H1 (cell line): ENCODE data around the gene ARRDC1. TPM values are rescaled to one million over a fixed set of nuclear protein-coding genes. Genes with fewer than 3 reads are reported as not detected.

Experiments
- CTCF ChIA-PET: fragments of 300-600 bp; sonication (Branson Sonifier 250); formaldehyde crosslinking; loops from one replicate; lab custom pipeline; 2021; ENCODE audit not compliant: partially characterized antibody; lab: Charles Lee
- POLR2A ChIA-PET: fragments of 300-600 bp; sonication (Branson Sonifier 250); formaldehyde crosslinking; loops from one replicate; lab custom pipeline; 2021; ENCODE audit warnings: inconsistent platforms; ENCODE audit not compliant: partially characterized antibody; lab: Charles Lee
- DNase-seq, 2 experiments: peaks; one replicate each; pipeline versions ENCODE4 v3.0.0 to v3.0.0-alpha.2; 2010 to 2022; ENCODE audit warnings: low spot score in 2 of 2, low read depth in 1 of 2, mixed read lengths in 1 of 2
- FAIRE-seq: peaks from 2 replicates; lab custom pipeline; 2011; peaks lifted over from hg19 to GRCh38; lab: Jason Lieb, UNC
- H2AFZ ChIP-seq: 2 replicates; pipeline ENCODE4 v1.8.1; 2012; ENCODE audit warnings: low read length, inconsistent platforms
- H2AK5ac ChIP-seq: 2 replicates; pipeline ENCODE4 v1.6.1; 2013; ENCODE audit warnings: low read depth, low read length
- H2BK120ac ChIP-seq: replicated peaks from 2 replicates; pipeline ENCODE3; 2013; ENCODE audit warnings: low read depth, low read length, inconsistent platforms
- H2BK12ac ChIP-seq: 2 replicates; pipeline ENCODE4 v1.6.1; 2013; ENCODE audit warnings: low read depth, low read length
- H2BK15ac ChIP-seq: 2 replicates; pipeline ENCODE4 v1.6.1; 2013; ENCODE audit warnings: low read length
- H2BK20ac ChIP-seq: 2 replicates; pipeline ENCODE4 v1.6.1; 2013; ENCODE audit warnings: low read length
- H2BK5ac ChIP-seq: 2 replicates; pipeline ENCODE4 v1.6.1; 2013; ENCODE audit warnings: low read depth, low read length
- H3K14ac ChIP-seq: 2 replicates; pipeline ENCODE4 v1.6.1; 2013; ENCODE audit warnings: inconsistent platforms; ENCODE audit not compliant: insufficient read length
- H3K18ac ChIP-seq: 2 replicates; pipeline ENCODE4 v1.6.1; 2013; ENCODE audit warnings: low read length; ENCODE audit errors: extremely low read depth
- H3K23ac ChIP-seq: 2 replicates; pipeline ENCODE4 v1.6.1; 2013; ENCODE audit warnings: inconsistent platforms; ENCODE audit not compliant: insufficient read length
- H3K23me2 ChIP-seq: 2 replicates; pipeline ENCODE4 v1.6.1; 2013; ENCODE audit warnings: low read depth, low read length
- H3K27ac ChIP-seq: 2 replicates; pipeline ENCODE4 v1.6.1; 2011; ENCODE audit warnings: low read depth, low read length, inconsistent platforms
- H3K27me3 ChIP-seq, 4 experiments: replicated peaks in 1 of 4; 1 replicate in 1 of 4; 2 replicates in 3 of 4; pipeline versions ENCODE4 v1.6.1 to v1.8.1; 2011 to 2013; ENCODE audit warnings: low read length in 3 of 4, mild to moderate bottlenecking in 3 of 4, inconsistent platforms in 2 of 4, mixed read lengths in 2 of 4, moderate library complexity in 1 of 4; ENCODE audit not compliant: control insufficient read depth in 3 of 4, insufficient read depth in 3 of 4; ENCODE audit errors: extremely low read depth in 1 of 4
- H3K36me3 ChIP-seq, 4 experiments: 2 replicates each; pipeline versions ENCODE4 v1.6.1 to v1.8.1; 2011 to 2013; ENCODE audit warnings: mild to moderate bottlenecking in 4 of 4, low read length in 3 of 4, moderate library complexity in 2 of 4, control low read depth in 1 of 4, inconsistent platforms in 1 of 4; ENCODE audit not compliant: insufficient read depth in 4 of 4, control insufficient read depth in 2 of 4
- H3K4ac ChIP-seq: replicated peaks from 2 replicates; pipeline ENCODE3; 2013; ENCODE audit warnings: low read length, low read depth, mixed read lengths, inconsistent platforms; ENCODE audit not compliant: insufficient read length
- H3K4me1 ChIP-seq, 4 experiments: replicated peaks in 1 of 4; 1 replicate in 1 of 4; 2 replicates in 3 of 4; pipeline versions ENCODE4 v1.6.1 to v1.8.1; 2011 to 2013; ENCODE audit warnings: low read length in 3 of 4, inconsistent platforms in 2 of 4, mixed read lengths in 1 of 4; ENCODE audit not compliant: insufficient read depth in 4 of 4, control insufficient read depth in 3 of 4
- H3K4me2 ChIP-seq, 2 experiments: 2 replicates each; pipeline versions ENCODE4 v1.6.1 to v1.8.1; 2011 to 2013; ENCODE audit warnings: low read depth in 2 of 2, low read length in 2 of 2, control low read depth in 1 of 2, inconsistent platforms in 1 of 2, mild to moderate bottlenecking in 1 of 2; ENCODE audit not compliant: insufficient read depth in 1 of 2
- H3K4me3 ChIP-seq, 4 experiments: fragments of 200-600, 300-600 bp in 1 of 4; sonication (generic), shearing (Covaris generic), sonication (Bioruptor Twin) in 1 of 4; 2 replicates each; pipeline versions ENCODE4 v1.5.1 to v1.8.1; 2011 to 2016; ENCODE audit warnings: low read length in 4 of 4, low read depth in 3 of 4, control low read depth in 2 of 4, inconsistent platforms in 2 of 4, mild to moderate bottlenecking in 2 of 4, mixed read lengths in 1 of 4, moderate library complexity in 1 of 4; ENCODE audit not compliant: insufficient read depth in 2 of 4; ENCODE audit errors: extremely low read depth in 1 of 4
- H3K56ac ChIP-seq: replicated peaks from 2 replicates; pipeline ENCODE3; 2013; ENCODE audit warnings: low read depth, mild to moderate bottlenecking, mixed read lengths, low read length, inconsistent platforms; ENCODE audit not compliant: insufficient read length
- H3K79me1 ChIP-seq: 2 replicates; pipeline ENCODE4 v1.6.1; 2013; ENCODE audit warnings: low read depth, low read length, control low read depth
- H3K79me2 ChIP-seq, 2 experiments: 2 replicates each; pipeline versions ENCODE4 v1.6.1 to v1.8.1; 2012 to 2013; ENCODE audit warnings: low read length in 2 of 2, mild to moderate bottlenecking in 2 of 2, inconsistent platforms in 1 of 2; ENCODE audit not compliant: insufficient read depth in 2 of 2, control insufficient read depth in 1 of 2
- H3K9ac ChIP-seq, 4 experiments: replicated peaks in 1 of 4; 1 replicate in 1 of 4; 2 replicates in 3 of 4; pipeline versions ENCODE4 v1.6.1 to v1.8.1; 2011 to 2013; ENCODE audit warnings: low read depth in 3 of 4, low read length in 3 of 4, control low read depth in 2 of 4, mild to moderate bottlenecking in 2 of 4, moderate library complexity in 2 of 4, inconsistent platforms in 1 of 4; ENCODE audit errors: extremely low read depth in 1 of 4
- H3K9me3 ChIP-seq, 2 experiments: 2 replicates each; pipeline versions ENCODE4 v1.6.1 to v1.8.1; 2012 to 2013; ENCODE audit warnings: mild to moderate bottlenecking in 2 of 2, moderate library complexity in 2 of 2, control low read depth in 1 of 2, inconsistent platforms in 1 of 2, low read depth in 1 of 2, low read length in 1 of 2, mixed read lengths in 1 of 2; ENCODE audit not compliant: insufficient read depth in 2 of 2
- H4K20me1 ChIP-seq, 2 experiments: replicated peaks in 1 of 2; 2 replicates each; pipeline versions ENCODE3 to v1.8.1; 2011 to 2013; ENCODE audit warnings: inconsistent platforms in 2 of 2, low read length in 2 of 2, mild to moderate bottlenecking in 1 of 2; ENCODE audit not compliant: insufficient read depth in 2 of 2, control insufficient read depth in 1 of 2
- H4K5ac ChIP-seq: 2 replicates; pipeline ENCODE4 v1.6.1; 2013; ENCODE audit warnings: low read length, low read depth, mixed read lengths, inconsistent platforms; ENCODE audit not compliant: insufficient read length
- H4K8ac ChIP-seq: 2 replicates; pipeline ENCODE4 v1.8.0; 2013; ENCODE audit warnings: mild to moderate bottlenecking, moderate library complexity, low read length, inconsistent platforms; ENCODE audit not compliant: insufficient read depth; ENCODE audit errors: extremely low read depth
- H4K91ac ChIP-seq: replicated peaks from 2 replicates; pipeline ENCODE3; 2013; ENCODE audit warnings: low read length, mixed read lengths, inconsistent platforms; ENCODE audit not compliant: insufficient read length
- JUND ChIP-seq: IDR thresholded peaks from 2 replicates; pipeline ENCODE4 v1.6.1; 2011; ENCODE audit warnings: mild to moderate bottlenecking, improper control_type of control experiment, low read length
- ZNF274 ChIP-seq: IDR thresholded peaks from 2 replicates; pipeline ENCODE4 v1.7.0; 2012; ENCODE audit warnings: low read length, borderline replicate concordance; ENCODE audit errors: extremely low read depth
- WGBS, 2 experiments: shearing (Covaris generic) in 1 of 2; methylation state at CpG; one replicate each; pipeline versions ENCODE4 v1.1.6 to v1.1.7; 2013 to 2015; ENCODE audit warnings: low lambda C conversion rate in 2 of 2, mixed read lengths in 2 of 2, inconsistent platforms in 1 of 2, low coverage in 1 of 2, missing lambda C conversion rate in 1 of 2; ENCODE audit not compliant: insufficient replicate concordance in 2 of 2, insufficient coverage in 1 of 2, insufficient read length in 1 of 2; ENCODE audit errors: extremely low coverage in 1 of 2, missing lambda C conversion rate in 1 of 2; 5-methylcytosine and 5-hydroxymethylcytosine counted together
- polyA plus RNA-seq, 7 experiments: library from polyadenylated mRNA; depleted of rRNA in 3 of 7; stranded (reverse) in 5 of 7; unstranded in 2 of 7; fragments of >200 nt in 5 of 7; fragments of 200-250 nt in 2 of 7; gene quantifications; 1 replicate in 5 of 7; 2 replicates in 1 of 7; 4 replicates in 1 of 7; pipeline versions ENCODE4 v1.2.1 to v1.2.3, GENCODE V29; 2011 to 2013; ENCODE audit warnings: missing spikeins in 2 of 7, mixed read lengths in 2 of 7
- total RNA-seq: library from RNA; stranded (reverse); fragmentation: NEBNext Ultra II Directional; extraction: Animal tissue kit (Norgen Biotek cat#: 25700); gene quantifications from 2 replicates; pipeline ENCODE4 v1.2.1, GENCODE V29; 2021

The ARRDC1 gene
- total and polyA plus RNA-seq, 2 of the 8 experiments (the other 6 are each of a cell fraction or from before 2014, with no cell fraction given): 22.0 to 58.4 TPM

DNA sequence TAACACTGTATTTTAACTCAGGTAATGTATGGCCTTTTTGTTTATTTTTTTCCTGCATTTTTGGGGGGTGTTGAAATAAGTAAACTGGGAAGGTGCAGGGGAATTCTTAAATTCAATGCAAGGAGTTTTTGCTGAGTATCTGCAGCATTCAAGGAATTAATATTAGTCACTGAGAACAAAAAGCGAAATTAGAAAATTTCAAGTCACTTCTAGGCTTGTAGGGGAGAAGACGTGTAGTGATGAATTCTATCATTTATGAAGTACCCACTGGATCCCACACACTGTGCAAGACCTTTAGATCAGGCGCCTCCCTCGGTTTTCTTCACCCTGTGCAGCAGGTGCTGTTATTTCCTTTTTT is 14.5 kb downstream of the ARRDC1 start:
- POLR2A ChIA-PET: interaction anchor here (1.3 to 3.5 kb wide), 9 partner anchors 11 to 169 kb away, joined by 5 to 25 read pairs (median 14); partner anchors contain the start of genes ARRDC1, DPH7 and ZMYND19
- no peak overlapping the region for H3K23ac ChIP-seq
- peak overlapping the region in 2 of 4 experiments; percentile 81 to 85; a peak in 3 of 7 replicates for H3K9ac ChIP-seq
- no peak overlapping the region for H2BK5ac ChIP-seq
- no peak overlapping the region for H3K56ac ChIP-seq
- H2BK20ac ChIP-seq: no peak overlapping the region
- H3K4me3 ChIP-seq: peak overlapping the region; percentile 83 to 99 (median 92)
- H2BK120ac ChIP-seq: no peak overlapping the region
- peak overlapping the region; percentile 89 to 97 for H3K4me2 ChIP-seq
- TF ChIP-seq JUND: no peak
- no peak for TF ChIP-seq ZNF274
- H3K23me2 ChIP-seq: peaks cover 4% of the 10 kb centered on the region; the same call in 1 of the 2 replicates
- peaks cover 5 to 16% (median 9%) of the 10 kb centered on the region in 4 experiments; a peak in 6 of 8 replicates for H3K36me3 ChIP-seq
- H4K91ac ChIP-seq: no peak overlapping the region
- no peak overlapping the region for H3K14ac ChIP-seq
- no peak overlapping the region for H4K5ac ChIP-seq
- no peak overlapping the region for H3K18ac ChIP-seq
- H4K8ac ChIP-seq: no peak overlapping the region
- H2AFZ ChIP-seq: no peak overlapping the region
- H2BK15ac ChIP-seq: no peak overlapping the region
- FAIRE-seq (no peak), DNase-seq (no peak)
- H2AK5ac ChIP-seq: no peak overlapping the region
- peaks cover 45 to 74% of the 10 kb centered on the region in 2 experiments for H3K79me2 ChIP-seq
- CTCF ChIA-PET: interaction anchor here (1.2 to 2.8 kb wide), 6 partner anchors 17 to 75 kb away, joined by 4 to 15 read pairs (median 5); no protein-coding TSS in a partner anchor
- no peaks in the 10 kb centered on the region for H3K27me3 ChIP-seq
- H3K4ac ChIP-seq: no peak overlapping the region
- H2BK12ac ChIP-seq: no peak overlapping the region
- peaks cover 13% of the 10 kb centered on the region for H3K79me1 ChIP-seq
- no peak overlapping the region for H3K27ac ChIP-seq
- H3K4me1 ChIP-seq: peaks cover 0 to 12% (median 6%) of the 10 kb centered on the region in 4 experiments; a peak in 6 of 7 replicates
- WGBS, 2 experiments: 76% methylated on average over 4 of the region's 4 CpGs; no CpG with 5 or more reads in 1 of the 2 experiments
- peaks cover 4 to 24% of the 10 kb centered on the region in 2 experiments for H4K20me1 ChIP-seq
- H3K9me3 ChIP-seq: no peaks in the 10 kb centered on the region
